Nephron progenitor cell (in vitro differentiated cells): Measurements from ENCODE around the gene APOL2.

ENCODE experiments used
- DNase-seq: peaks from one replicate; pipeline ENCODE4 v3.0.0; 2021
- H3K27ac Mint-ChIP-seq: 2 replicates; pipeline ENCODE4 v1.8.0; 2021; ENCODE audit warnings: mild to moderate bottlenecking, moderate library complexity, mixed read lengths
- H3K27me3 Mint-ChIP-seq: 2 replicates; pipeline ENCODE4 v1.8.0; 2021; ENCODE audit warnings: mild to moderate bottlenecking, low read depth, mixed read lengths; ENCODE audit not compliant: poor library complexity
- H3K36me3 Mint-ChIP-seq: 2 replicates; pipeline ENCODE4 v1.8.0; 2021; ENCODE audit warnings: low read depth, mixed read lengths
- H3K4me1 Mint-ChIP-seq: 2 replicates; pipeline ENCODE4 v1.8.0; 2021; ENCODE audit warnings: mixed read lengths
- H3K4me3 Mint-ChIP-seq: 2 replicates; pipeline ENCODE4 v1.8.0; 2021; ENCODE audit warnings: mild to moderate bottlenecking, moderate library complexity, mixed read lengths
- H3K9me3 Mint-ChIP-seq: 2 replicates; pipeline ENCODE4 v1.8.0; 2021; ENCODE audit warnings: mild to moderate bottlenecking, moderate library complexity, mixed read lengths
- CTCF ChIP-seq: fragments of 200-600 bp; sonication (generic); IDR thresholded peaks from 2 replicates; pipeline ENCODE4 v1.5.0; 2021; ENCODE audit warnings: antibody characterized with exemption

The APOL2 gene

DNA sequence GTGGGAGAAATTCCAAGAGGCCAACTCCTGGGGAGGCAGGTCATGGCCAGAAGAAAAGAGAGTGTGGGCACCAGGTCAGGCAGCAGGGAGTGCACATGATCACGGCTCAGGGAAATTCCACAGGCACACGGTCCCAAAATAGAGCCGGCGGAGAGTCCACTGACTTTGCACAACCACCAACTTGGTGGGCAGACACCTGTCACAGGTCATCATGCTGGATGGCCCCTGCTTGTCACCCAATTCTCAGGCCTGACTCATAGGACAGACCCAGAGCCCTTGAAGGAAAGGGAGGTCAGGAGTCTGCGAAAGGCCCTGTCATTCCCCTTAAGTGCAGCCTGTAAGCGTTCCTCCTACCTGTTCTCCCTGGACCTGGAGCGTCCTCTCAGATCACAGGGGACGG lies 15.8 kb downstream of the APOL2 start:
- DNase-seq, result no peak
- Mint-ChIP-seq H3K4me3 (no peak overlapping the region), H3K36me3 (peaks cover 5% of the 10 kb centered on the region), H3K4me1 (peaks cover 24% of the 10 kb centered on the region), H3K27me3 (peaks cover 17% of the 10 kb centered on the region), H3K9me3 (peaks cover 6% of the 10 kb centered on the region), H3K27ac (no peak overlapping the region)
- no peak for TF ChIP-seq CTCF

- H3K4me3 Mint-ChIP-seq, result no peak overlapping the region
- no peak for DNase-seq
Observed at GRCh38 chr22:36222887-36223450, 16.4 kb downstream of the APOL2 start.

DNA sequence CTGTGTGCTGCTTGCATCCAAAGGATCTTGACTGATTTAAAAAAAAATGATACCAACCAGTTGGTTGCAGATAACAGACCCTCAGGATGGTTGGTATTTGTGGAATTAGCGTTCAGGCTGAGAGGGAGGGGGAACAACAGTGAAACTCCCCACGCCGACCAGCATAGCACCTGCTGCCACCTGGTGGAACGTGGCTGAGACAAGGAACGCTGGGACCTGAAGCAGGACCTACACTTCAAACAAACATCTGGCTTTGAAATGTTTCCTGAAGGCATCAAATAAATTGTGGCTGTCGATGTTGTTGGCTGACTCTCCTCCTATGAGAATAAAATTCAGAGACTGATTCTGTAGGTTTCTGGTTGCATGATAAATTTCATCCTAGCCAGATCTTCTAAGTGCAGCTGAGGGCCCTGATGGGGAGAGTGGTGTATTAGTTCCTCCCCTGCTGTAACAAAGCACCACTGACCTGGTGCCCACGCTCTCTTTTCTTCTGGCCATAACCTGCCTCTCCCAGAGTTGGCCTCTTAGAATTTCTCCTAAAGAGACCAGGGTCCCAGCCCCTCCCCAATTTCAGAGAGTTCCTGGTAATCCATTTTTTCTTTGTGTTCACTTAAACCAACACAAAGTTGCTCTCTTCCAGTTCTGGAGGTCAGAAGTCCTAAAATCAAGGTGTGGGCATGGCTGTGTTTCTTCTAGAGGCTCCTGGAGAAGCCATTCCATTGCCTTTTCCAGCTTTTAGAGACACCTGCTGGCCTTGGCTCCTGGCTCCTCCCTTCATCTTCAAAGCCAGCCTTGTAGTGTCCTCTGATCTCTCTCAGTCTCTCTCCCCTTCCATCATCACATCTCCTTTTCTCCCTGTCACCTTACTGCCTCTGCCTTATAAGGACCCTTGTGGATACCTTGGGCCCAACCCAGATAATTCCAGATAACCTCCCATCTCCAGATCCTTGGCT lies 17.3 kb downstream of the APOL2 start:
- peak; percentile 60 for DNase-seq
- Mint-ChIP-seq H3K9me3 (peaks cover 7% of the 10 kb centered on the region), H3K36me3 (no peaks in the 10 kb centered on the region), H3K4me1 (peaks cover 24% of the 10 kb centered on the region), H3K4me3 (peak overlapping the region; percentile 7), H3K27ac (no peak overlapping the region), H3K27me3 (peaks cover 20% of the 10 kb centered on the region)
- peak; percentile 49 for TF ChIP-seq CTCF

More at GRCh38 chr22:36222887-36223450, 16.4 kb downstream of the APOL2 start:
- H3K4me1 Mint-ChIP-seq, result peaks cover 24% of the 10 kb centered on the region
- peaks cover 5% of the 10 kb centered on the region for H3K36me3 Mint-ChIP-seq
- peaks cover 7% of the 10 kb centered on the region for H3K9me3 Mint-ChIP-seq
- peaks cover 19% of the 10 kb centered on the region for H3K27me3 Mint-ChIP-seq
- no peak for TF ChIP-seq CTCF
- no peak overlapping the region for H3K27ac Mint-ChIP-seq

GRCh38 chr22:36220451-36220921 lies 18.8 kb downstream of the APOL2 start:
- no peaks in the 10 kb centered on the region for H3K36me3 Mint-ChIP-seq
- H3K4me3 Mint-ChIP-seq, result no peak overlapping the region
- no peak for TF ChIP-seq CTCF
- peaks cover 30% of the 10 kb centered on the region for H3K4me1 Mint-ChIP-seq
- no peak overlapping the region for H3K27ac Mint-ChIP-seq
- peaks cover 7% of the 10 kb centered on the region for H3K9me3 Mint-ChIP-seq
- no peak for DNase-seq
- H3K27me3 Mint-ChIP-seq, result peaks cover 17% of the 10 kb centered on the region

- no peak overlapping the region for H3K4me3 Mint-ChIP-seq
- no peaks in the 10 kb centered on the region for H3K36me3 Mint-ChIP-seq
- DNase-seq, result no peak
- peaks cover 46% of the 10 kb centered on the region for H3K4me1 Mint-ChIP-seq
- peaks cover 7% of the 10 kb centered on the region for H3K9me3 Mint-ChIP-seq
- no peak overlapping the region for H3K27ac Mint-ChIP-seq
- H3K27me3 Mint-ChIP-seq, result peaks cover 17% of the 10 kb centered on the region
- TF ChIP-seq CTCF, result no peak
Observed at GRCh38 chr22:36218648-36219193, 20.6 kb downstream of the APOL2 start.
